ENCODE results near the gene UBR4. TPM values are rescaled to one million over a fixed set of nuclear protein-coding genes. Genes with fewer than 3 reads are reported as not detected.

UBR4 gene
- total RNA-seq, 1 donor, result 164 TPM

- no peaks in the 10 kb centered on the region for H3K27me3 ChIP-seq (ENCODE audit: insufficient read depth, low read length)
- H3K9me3 ChIP-seq (ENCODE audit: low read depth, low read length), result no peaks in the 10 kb centered on the region
- no peak overlapping the region for H3K4me3 ChIP-seq (ENCODE audit: low read length)
- H3K4me1 ChIP-seq (ENCODE audit: insufficient read depth, low read length), result no peaks in the 10 kb centered on the region
Measured at GRCh38 chr1:19062258-19063029, 147.6 kb downstream of the UBR4 start.

- H3K27me3 ChIP-seq (ENCODE audit: insufficient read depth, low read length), result no peaks in the 10 kb centered on the region
- no peaks in the 10 kb centered on the region for H3K9me3 ChIP-seq (ENCODE audit: low read depth, low read length)
- no peaks in the 10 kb centered on the region for H3K4me1 ChIP-seq (ENCODE audit: insufficient read depth, low read length)
Measured at GRCh38 chr1:19061798-19062197, 148.3 kb downstream of the UBR4 start.

GRCh38 chr1:19061343-19061742 lies 148.7 kb downstream of the UBR4 start:
- Histone ChIP-seq H3K4me3 (ENCODE audit: low read length) (no peak overlapping the region), H3K27me3 (ENCODE audit: insufficient read depth, low read length) (no peaks in the 10 kb centered on the region), H3K4me1 (ENCODE audit: insufficient read depth, low read length) (no peaks in the 10 kb centered on the region), H3K9me3 (ENCODE audit: low read depth, low read length) (no peaks in the 10 kb centered on the region)

More at GRCh38 chr1:19061798-19062197, 148.3 kb downstream of the UBR4 start:
- H3K4me3 ChIP-seq (ENCODE audit: low read length), result no peak overlapping the region

GRCh38 chr1:19059773-19060172 lies 150.3 kb downstream of the UBR4 start:
- Histone ChIP-seq H3K27me3 (ENCODE audit: insufficient read depth, low read length) (peaks cover 11% of the 10 kb centered on the region), H3K4me3 (ENCODE audit: low read length) (no peak overlapping the region), H3K9me3 (ENCODE audit: low read depth, low read length) (no peaks in the 10 kb centered on the region), H3K4me1 (ENCODE audit: insufficient read depth, low read length) (peaks cover 5% of the 10 kb centered on the region)

DNA sequence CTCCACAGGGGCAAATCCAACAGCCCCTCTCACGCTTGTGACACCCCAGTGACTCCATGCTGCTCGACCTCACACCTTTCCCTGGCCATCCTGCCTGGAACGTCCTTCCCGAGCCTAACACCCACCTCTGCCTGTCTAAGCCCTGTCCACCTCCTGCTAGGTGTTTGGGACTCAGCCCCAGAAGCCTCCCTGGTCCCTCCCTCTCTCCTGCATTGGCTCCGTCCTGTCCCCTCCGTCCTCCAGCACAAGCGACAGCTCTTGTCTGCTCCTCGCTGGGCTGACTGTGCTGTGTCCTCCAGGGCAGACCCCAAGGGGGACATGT lies 151.6 kb downstream of the UBR4 start:
- H3K27me3 ChIP-seq (ENCODE audit: insufficient read depth, low read length), result peaks cover 13% of the 10 kb centered on the region
- peaks cover 5% of the 10 kb centered on the region for H3K4me1 ChIP-seq (ENCODE audit: insufficient read depth, low read length)
- no peak overlapping the region for H3K4me3 ChIP-seq (ENCODE audit: low read length)
- H3K9me3 ChIP-seq (ENCODE audit: low read depth, low read length), result no peaks in the 10 kb centered on the region

GRCh38 chr1:19057784-19058475 lies 152.1 kb downstream of the UBR4 start:
- Histone ChIP-seq H3K4me3 (ENCODE audit: low read length) (no peak overlapping the region), H3K4me1 (ENCODE audit: insufficient read depth, low read length) (peaks cover 5% of the 10 kb centered on the region), H3K27me3 (ENCODE audit: insufficient read depth, low read length) (peaks cover 13% of the 10 kb centered on the region), H3K9me3 (ENCODE audit: low read depth, low read length) (no peaks in the 10 kb centered on the region)

DNA sequence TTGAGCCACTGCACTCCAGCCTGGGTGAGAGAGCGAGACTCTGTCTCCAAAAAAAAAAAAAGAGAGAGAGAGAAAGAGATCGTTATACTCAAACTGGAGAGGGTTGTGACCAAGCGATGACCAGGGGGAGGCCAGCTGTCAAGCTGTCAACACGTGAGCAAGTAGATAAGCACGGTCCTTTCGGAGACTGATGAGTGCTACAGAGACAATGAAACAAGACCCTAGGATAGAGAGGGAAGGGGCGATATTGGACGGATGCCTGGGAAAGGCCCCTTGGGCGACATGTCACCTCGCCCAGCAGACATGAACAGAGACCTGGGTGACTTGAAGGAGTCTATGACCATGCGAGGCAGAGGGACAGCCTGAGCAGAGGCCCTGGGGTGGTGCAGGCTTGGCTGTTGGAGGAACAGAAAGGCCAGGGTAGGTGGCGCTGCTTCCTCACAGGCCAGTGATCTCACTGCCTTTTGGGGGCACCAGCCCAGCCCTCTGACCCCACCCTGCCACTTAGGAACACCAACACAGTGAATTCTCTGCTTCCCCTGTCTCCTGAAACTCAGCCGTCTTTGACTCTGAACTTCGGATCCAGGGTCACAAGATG lies 152.8 kb downstream of the UBR4 start:
- Histone ChIP-seq H3K4me3 (ENCODE audit: low read length) (no peak overlapping the region), H3K9me3 (ENCODE audit: low read depth, low read length) (no peaks in the 10 kb centered on the region), H3K4me1 (ENCODE audit: insufficient read depth, low read length) (peaks cover 5% of the 10 kb centered on the region), H3K27me3 (ENCODE audit: insufficient read depth, low read length) (peaks cover 13% of the 10 kb centered on the region)

GRCh38 chr1:19055701-19056100 lies 154.4 kb downstream of the UBR4 start:
- Histone ChIP-seq H3K9me3 (ENCODE audit: low read depth, low read length) (no peaks in the 10 kb centered on the region), H3K4me1 (ENCODE audit: insufficient read depth, low read length) (peaks cover 5% of the 10 kb centered on the region), H3K4me3 (ENCODE audit: low read length) (no peak overlapping the region), H3K27me3 (ENCODE audit: insufficient read depth, low read length) (peaks cover 13% of the 10 kb centered on the region)

DNA sequence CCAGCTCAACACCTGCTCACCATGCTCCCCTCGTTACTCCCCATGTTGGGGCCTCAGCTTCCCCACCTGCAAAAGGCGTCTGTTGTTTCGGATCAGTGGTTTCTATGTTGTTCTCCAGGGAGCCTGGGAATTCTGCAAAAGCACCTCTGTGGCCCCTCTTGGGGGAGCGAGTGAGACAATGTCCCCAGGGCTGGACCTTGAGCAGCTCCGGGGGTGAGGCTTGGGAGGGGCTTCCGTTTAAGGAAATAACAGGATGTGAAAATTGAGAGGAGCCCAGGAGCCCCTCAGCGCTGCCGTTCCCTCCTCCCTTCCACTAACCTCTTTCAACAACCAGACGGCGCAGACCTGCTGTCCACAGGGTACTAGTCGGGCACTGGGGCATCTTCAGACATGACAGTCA lies 155.1 kb downstream of the UBR4 start:
- Histone ChIP-seq H3K4me1 (ENCODE audit: insufficient read depth, low read length) (peaks cover 5% of the 10 kb centered on the region), H3K27me3 (ENCODE audit: insufficient read depth, low read length) (peaks cover 13% of the 10 kb centered on the region), H3K9me3 (ENCODE audit: low read depth, low read length) (no peaks in the 10 kb centered on the region), H3K4me3 (ENCODE audit: low read length) (no peak overlapping the region)

GRCh38 chr1:19054216-19054615 lies 155.8 kb downstream of the UBR4 start:
- Histone ChIP-seq H3K4me3 (ENCODE audit: low read length) (no peak overlapping the region), H3K27me3 (ENCODE audit: insufficient read depth, low read length) (peaks cover 13% of the 10 kb centered on the region), H3K9me3 (ENCODE audit: low read depth, low read length) (no peaks in the 10 kb centered on the region), H3K4me1 (ENCODE audit: insufficient read depth, low read length) (peaks cover 5% of the 10 kb centered on the region)

DNA sequence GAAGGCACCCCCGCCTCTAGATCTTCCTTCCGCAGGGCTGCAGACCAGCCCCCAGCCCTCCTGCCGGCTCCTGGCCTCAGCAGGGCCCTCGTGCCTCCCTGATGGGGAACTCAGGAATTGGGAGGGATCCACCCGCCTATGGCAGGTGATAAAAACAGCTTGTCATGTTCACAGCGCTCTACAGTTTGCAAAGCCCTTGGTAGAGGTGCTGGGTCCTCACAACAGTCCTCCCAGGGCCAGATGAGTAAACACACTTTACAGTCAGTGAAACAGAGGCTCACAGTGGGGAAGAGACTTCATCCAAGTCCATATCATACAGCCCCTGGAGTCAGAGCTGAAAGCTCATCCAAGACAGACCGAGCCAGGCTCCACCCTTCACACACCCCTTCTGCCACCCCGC lies 156.6 kb downstream of the UBR4 start:
- Histone ChIP-seq H3K27me3 (ENCODE audit: insufficient read depth, low read length) (peaks cover 13% of the 10 kb centered on the region), H3K9me3 (ENCODE audit: low read depth, low read length) (no peaks in the 10 kb centered on the region), H3K4me1 (ENCODE audit: insufficient read depth, low read length) (peaks cover 5% of the 10 kb centered on the region), H3K4me3 (ENCODE audit: low read length) (no peak overlapping the region)

DNA sequence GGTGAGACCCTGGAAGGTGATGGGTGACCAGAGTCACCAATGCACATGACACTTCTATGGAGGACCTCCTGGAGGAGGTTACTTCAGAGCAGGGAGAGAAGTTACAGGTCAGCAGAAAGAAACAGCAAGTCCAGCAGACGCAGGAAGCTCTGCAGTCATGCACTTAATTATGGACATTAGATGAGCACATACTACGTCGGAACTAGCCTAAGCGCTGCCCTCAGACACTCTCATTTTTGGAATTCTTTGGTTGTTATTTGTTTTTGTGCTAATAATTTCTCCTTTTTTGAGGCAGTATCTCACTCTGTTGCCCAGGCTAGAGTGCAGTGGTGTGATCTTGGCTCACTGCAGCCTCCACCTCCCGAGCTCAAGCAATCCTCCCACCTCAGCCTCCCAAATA lies 160.3 kb downstream of the UBR4 start:
- H3K27me3 ChIP-seq (ENCODE audit: insufficient read depth, low read length), result peaks cover 2% of the 10 kb centered on the region
- H3K9me3 ChIP-seq (ENCODE audit: low read depth, low read length), result no peaks in the 10 kb centered on the region
- no peaks in the 10 kb centered on the region for H3K4me1 ChIP-seq (ENCODE audit: insufficient read depth, low read length)
- no peak overlapping the region for H3K4me3 ChIP-seq (ENCODE audit: low read length)

GRCh38 chr1:19049128-19049768 lies 160.8 kb downstream of the UBR4 start:
- Histone ChIP-seq H3K9me3 (ENCODE audit: low read depth, low read length) (no peaks in the 10 kb centered on the region), H3K4me1 (ENCODE audit: insufficient read depth, low read length) (no peaks in the 10 kb centered on the region), H3K4me3 (ENCODE audit: low read length) (no peak overlapping the region)

GRCh38 chr1:19046972-19047731 lies 162.9 kb downstream of the UBR4 start:
- no peaks in the 10 kb centered on the region for H3K4me1 ChIP-seq (ENCODE audit: insufficient read depth, low read length)
- H3K27me3 ChIP-seq (ENCODE audit: insufficient read depth, low read length), result peaks cover 2% of the 10 kb centered on the region
- no peaks in the 10 kb centered on the region for H3K9me3 ChIP-seq (ENCODE audit: low read depth, low read length)
- H3K4me3 ChIP-seq (ENCODE audit: low read length), result no peak overlapping the region

More at GRCh38 chr1:19049128-19049768, 160.8 kb downstream of the UBR4 start:
- peaks cover under 1% of the 10 kb centered on the region for H3K27me3 ChIP-seq (ENCODE audit: insufficient read depth, low read length)
